ENCODE data around the gene TOP3B.
A peak's percentile ranks its signal among the peaks of the same experiment; 100 is the strongest.

TOP3B gene

DNA sequence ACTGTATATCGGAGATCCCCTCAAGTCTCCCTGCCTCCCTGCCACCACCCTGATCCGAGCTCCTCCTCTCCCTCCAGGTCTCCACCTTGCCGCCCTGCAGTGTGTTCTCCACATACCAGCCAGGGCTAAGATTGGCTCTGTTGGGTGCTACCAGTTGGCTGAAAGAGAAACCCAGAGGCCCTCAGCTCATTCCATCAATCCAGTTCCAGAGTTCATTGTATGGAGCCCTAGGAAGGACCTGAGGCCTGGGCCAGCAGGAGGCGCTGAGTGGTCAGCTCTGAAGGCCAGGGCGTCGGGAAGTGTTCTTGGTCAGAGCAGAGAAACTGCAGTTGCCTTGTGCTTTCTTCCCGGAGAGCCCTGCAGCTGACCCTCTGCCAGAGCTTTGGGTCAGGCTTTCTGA, 2.2 kb upstream of the TOP3B start:
- TF ChIP-seq, protein P1, sequence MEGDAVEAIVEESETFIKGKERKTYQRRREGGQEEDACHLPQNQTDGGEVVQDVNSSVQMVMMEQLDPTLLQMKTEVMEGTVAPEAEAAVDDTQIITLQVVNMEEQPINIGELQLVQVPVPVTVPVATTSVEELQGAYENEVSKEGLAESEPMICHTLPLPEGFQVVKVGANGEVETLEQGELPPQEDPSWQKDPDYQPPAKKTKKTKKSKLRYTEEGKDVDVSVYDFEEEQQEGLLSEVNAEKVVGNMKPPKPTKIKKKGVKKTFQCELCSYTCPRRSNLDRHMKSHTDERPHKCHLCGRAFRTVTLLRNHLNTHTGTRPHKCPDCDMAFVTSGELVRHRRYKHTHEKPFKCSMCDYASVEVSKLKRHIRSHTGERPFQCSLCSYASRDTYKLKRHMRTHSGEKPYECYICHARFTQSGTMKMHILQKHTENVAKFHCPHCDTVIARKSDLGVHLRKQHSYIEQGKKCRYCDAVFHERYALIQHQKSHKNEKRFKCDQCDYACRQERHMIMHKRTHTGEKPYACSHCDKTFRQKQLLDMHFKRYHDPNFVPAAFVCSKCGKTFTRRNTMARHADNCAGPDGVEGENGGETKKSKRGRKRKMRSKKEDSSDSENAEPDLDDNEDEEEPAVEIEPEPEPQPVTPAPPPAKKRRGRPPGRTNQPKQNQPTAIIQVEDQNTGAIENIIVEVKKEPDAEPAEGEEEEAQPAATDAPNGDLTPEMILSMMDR (IDR thresholded peaks at IDR 0.05; ENCODE audit: borderline replicate concordance, control extremely low read depth, extremely low read depth, insufficient read depth, missing control alignments): peak; percentile 59
- in situ Hi-C loops (cut with MboI; ENCODE audit: low sequenced_read_pairs, unreplicated experiment): no loop called here
- DNase-seq (ENCODE audit: low spot score): no peak

GRCh38 chr22:21981874-21982273, 713 bp downstream of the TOP3B start:
- no peak for DNase-seq (ENCODE audit: low spot score)
- in situ Hi-C loops (cut with MboI; ENCODE audit: low sequenced_read_pairs, unreplicated experiment): no loop called here
- TF ChIP-seq, protein P1 (IDR thresholded peaks at IDR 0.05; ENCODE audit: borderline replicate concordance, control extremely low read depth, extremely low read depth, insufficient read depth, missing control alignments): no peak

GRCh38 chr22:21980547-21980946, 2.0 kb downstream of the TOP3B start:
- TF ChIP-seq, protein P1 (IDR thresholded peaks at IDR 0.05; ENCODE audit: borderline replicate concordance, control extremely low read depth, extremely low read depth, insufficient read depth, missing control alignments): no peak
- DNase-seq (ENCODE audit: low spot score): no peak
- in situ Hi-C loops (cut with MboI; ENCODE audit: low sequenced_read_pairs, unreplicated experiment): no loop called here

DNA sequence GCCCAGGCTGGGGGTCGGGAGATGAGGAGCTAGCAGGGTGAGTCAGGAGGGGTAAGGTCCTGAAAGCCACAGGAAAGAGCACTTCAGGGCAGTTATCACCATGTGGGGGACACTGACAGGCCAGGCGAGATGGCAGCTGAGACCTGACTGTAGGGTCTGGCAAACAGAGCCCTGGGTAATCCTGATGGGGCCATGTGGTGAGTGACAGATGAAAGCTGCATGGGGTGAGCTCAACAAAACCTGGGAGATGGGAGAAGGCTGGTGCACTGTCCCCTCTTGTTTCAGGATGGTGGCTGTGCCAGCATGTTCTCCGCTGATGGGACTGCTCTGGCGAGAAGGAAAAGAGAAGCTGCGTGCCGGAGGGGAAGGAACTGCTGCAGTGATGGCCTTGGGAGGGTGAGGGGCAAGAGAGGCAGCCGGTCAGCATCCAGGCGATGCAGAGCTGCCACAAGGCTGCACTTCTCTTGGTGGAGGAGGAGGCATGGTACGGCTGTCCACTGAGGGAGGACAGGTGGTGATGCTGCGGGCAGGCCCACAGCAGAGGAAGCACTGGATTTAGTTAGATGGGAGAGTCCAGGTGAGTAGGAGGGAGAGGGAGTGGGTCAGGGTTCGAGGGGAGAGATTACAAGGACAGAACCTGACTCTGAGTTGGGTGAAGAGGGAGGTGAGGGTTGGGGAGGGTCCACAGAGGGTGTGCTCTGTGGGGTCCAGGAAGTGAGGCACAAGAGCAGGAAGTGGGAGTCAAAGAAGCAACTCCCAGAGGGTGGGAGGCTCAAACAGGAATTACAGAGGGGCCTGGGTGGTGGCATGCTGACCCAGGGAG, 3.8 kb downstream of the TOP3B start:
- no peak for DNase-seq (ENCODE audit: low spot score)
- in situ Hi-C loops (cut with MboI; ENCODE audit: low sequenced_read_pairs, unreplicated experiment): no loop called here

DNA sequence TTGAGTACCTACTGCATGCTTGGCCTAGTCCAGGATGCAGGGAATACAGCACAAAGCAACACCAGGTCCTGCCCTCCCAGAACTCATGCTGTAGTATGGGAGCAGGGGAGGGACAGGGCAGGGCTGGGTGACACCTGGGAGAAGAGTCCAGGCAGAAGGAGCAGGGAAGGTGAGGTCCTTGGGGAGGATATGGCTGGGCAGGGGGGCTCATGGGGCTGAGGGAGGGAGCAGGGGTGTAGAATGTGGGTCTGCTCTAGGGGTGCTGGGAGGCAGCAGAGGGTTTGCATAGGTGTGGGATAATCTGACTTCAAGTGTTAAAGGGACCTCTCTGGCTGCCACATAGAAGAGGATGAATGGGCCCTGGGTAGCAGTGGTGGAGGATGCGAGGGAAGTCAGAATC, 4.8 kb downstream of the TOP3B start:
- TF ChIP-seq, protein P1 (IDR thresholded peaks at IDR 0.05; ENCODE audit: borderline replicate concordance, control extremely low read depth, extremely low read depth, insufficient read depth, missing control alignments): no peak
- in situ Hi-C loops (cut with MboI; ENCODE audit: low sequenced_read_pairs, unreplicated experiment): no loop called here
- no peak for DNase-seq (ENCODE audit: low spot score)

More for the DNA sequence above, 3.8 kb downstream of the TOP3B start:
- TF ChIP-seq, protein P1 (IDR thresholded peaks at IDR 0.05; ENCODE audit: borderline replicate concordance, control extremely low read depth, extremely low read depth, insufficient read depth, missing control alignments): no peak

- TF ChIP-seq, protein P1 (IDR thresholded peaks at IDR 0.05; ENCODE audit: borderline replicate concordance, control extremely low read depth, extremely low read depth, insufficient read depth, missing control alignments): no peak
- in situ Hi-C loops (cut with MboI; ENCODE audit: low sequenced_read_pairs, unreplicated experiment): no loop called here
- DNase-seq (ENCODE audit: low spot score): no peak
Observed at GRCh38 chr22:21975854-21976345, 6.7 kb downstream of the TOP3B start.
